ENCODE data around the gene SLC39A12.

The SLC39A12 gene

GRCh38 chr10:17915181-17915580 lies 36.5 kb upstream of the SLC39A12 start:
- TF ChIP-seq CREB1 (IDR thresholded peaks at IDR 0.05; ENCODE audit: low read depth) (no peak), REST (IDR thresholded peaks at IDR 0.05; ENCODE audit: low read depth) (no peak), CEBPB (IDR thresholded peaks at IDR 0.05) (no peak)

GRCh38 chr10:17918187-17918903 lies 33.4 kb upstream of the SLC39A12 start:
- TF ChIP-seq, protein P1, sequence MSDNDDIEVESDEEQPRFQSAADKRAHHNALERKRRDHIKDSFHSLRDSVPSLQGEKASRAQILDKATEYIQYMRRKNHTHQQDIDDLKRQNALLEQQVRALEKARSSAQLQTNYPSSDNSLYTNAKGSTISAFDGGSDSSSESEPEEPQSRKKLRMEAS (IDR thresholded peaks at IDR 0.05) = no peak
- TF ChIP-seq CREB1 (IDR thresholded peaks at IDR 0.05; ENCODE audit: low read depth) (no peak), NFIC (IDR thresholded peaks at IDR 0.05) (no peak), TAF1 (IDR thresholded peaks at IDR 0.05; ENCODE audit: low read depth) (no peak), EP300 (IDR thresholded peaks at IDR 0.05; ENCODE audit: borderline replicate concordance) (no peak), REST (IDR thresholded peaks at IDR 0.05; ENCODE audit: low read depth) (no peak), TCF12 (IDR thresholded peaks at IDR 0.05; ENCODE audit: low read depth) (no peak), ZBTB7A (IDR thresholded peaks at IDR 0.05; ENCODE audit: low read depth) (no peak), FOXM1 (IDR thresholded peaks at IDR 0.05; ENCODE audit: borderline replicate concordance, low read depth) (no peak), YY1 (IDR thresholded peaks at IDR 0.05; ENCODE audit: low read depth) (no peak), RAD21 (IDR thresholded peaks at IDR 0.05; ENCODE audit: low read depth) (no peak), CEBPB (IDR thresholded peaks at IDR 0.05) (no peak), EGR1 (IDR thresholded peaks at IDR 0.05) (no peak), TEAD4 (IDR thresholded peaks at IDR 0.05) (no peak)
- TF ChIP-seq, protein P2, sequence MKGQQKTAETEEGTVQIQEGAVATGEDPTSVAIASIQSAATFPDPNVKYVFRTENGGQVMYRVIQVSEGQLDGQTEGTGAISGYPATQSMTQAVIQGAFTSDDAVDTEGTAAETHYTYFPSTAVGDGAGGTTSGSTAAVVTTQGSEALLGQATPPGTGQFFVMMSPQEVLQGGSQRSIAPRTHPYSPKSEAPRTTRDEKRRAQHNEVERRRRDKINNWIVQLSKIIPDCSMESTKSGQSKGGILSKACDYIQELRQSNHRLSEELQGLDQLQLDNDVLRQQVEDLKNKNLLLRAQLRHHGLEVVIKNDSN (IDR thresholded peaks at IDR 0.05) = no peak

DNA sequence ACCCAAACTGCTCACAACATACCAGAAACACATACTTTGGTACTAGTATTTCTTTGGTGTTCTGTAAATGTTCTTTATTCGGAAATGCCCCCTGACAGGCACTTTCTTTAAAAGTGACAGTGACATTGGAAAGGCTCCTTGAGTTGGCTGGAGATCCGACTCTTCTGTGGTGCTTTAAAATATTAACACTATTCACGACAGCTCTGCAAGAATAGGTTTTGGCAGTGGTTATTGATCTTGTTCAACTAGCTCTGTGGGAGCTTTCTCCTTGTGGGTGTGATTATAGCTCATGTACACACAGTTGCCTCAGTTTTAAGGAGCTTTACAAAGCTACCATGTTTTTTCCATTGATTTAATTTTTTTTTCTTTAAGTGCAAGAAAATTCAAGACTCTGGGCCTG lies 30.3 kb upstream of the SLC39A12 start:
- TF ChIP-seq CREB1 (IDR thresholded peaks at IDR 0.05; ENCODE audit: low read depth) = no peak
- no peak for TF ChIP-seq FOXM1 (IDR thresholded peaks at IDR 0.05; ENCODE audit: borderline replicate concordance, low read depth)
- no peak for TF ChIP-seq REST (IDR thresholded peaks at IDR 0.05; ENCODE audit: low read depth)
- no peak for TF ChIP-seq EGR1 (IDR thresholded peaks at IDR 0.05)
- TF ChIP-seq, protein P1 (IDR thresholded peaks at IDR 0.05) = no peak
- no peak for TF ChIP-seq TEAD4 (IDR thresholded peaks at IDR 0.05)
- no peak for TF ChIP-seq YY1 (IDR thresholded peaks at IDR 0.05; ENCODE audit: low read depth)
- no peak for TF ChIP-seq RAD21 (IDR thresholded peaks at IDR 0.05; ENCODE audit: low read depth)
- no peak for TF ChIP-seq NFIC (IDR thresholded peaks at IDR 0.05)
- no peak for TF ChIP-seq TAF1 (IDR thresholded peaks at IDR 0.05; ENCODE audit: low read depth)
- TF ChIP-seq TCF12 (IDR thresholded peaks at IDR 0.05; ENCODE audit: low read depth) = no peak
- TF ChIP-seq EP300 (IDR thresholded peaks at IDR 0.05; ENCODE audit: borderline replicate concordance) = no peak
- TF ChIP-seq CEBPB (IDR thresholded peaks at IDR 0.05) = no peak
- TF ChIP-seq, protein P2 (IDR thresholded peaks at IDR 0.05) = no peak
- TF ChIP-seq ZBTB7A (IDR thresholded peaks at IDR 0.05; ENCODE audit: low read depth) = no peak

DNA sequence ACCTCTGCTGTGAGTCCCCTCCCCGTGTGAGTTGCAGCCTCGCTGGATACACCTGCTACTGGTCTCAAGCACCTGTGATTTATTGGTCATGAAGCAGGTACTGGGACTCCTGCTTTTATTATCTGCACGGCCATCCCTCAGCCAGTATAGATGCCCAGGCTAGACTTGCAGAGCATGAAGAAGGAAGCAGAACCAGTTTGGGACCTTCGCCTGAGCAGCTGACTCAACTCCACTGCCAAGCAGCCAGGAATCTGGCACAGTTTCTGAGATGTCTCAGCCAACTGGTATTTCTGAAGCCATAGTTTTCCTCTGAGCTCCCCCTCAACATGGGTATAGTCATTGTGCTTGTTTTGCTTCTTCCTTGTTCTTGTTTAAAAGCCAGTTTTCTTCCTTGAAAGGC lies 28.0 kb upstream of the SLC39A12 start:
- TF ChIP-seq RAD21 (IDR thresholded peaks at IDR 0.05; ENCODE audit: low read depth) = no peak
- TF ChIP-seq REST (IDR thresholded peaks at IDR 0.05; ENCODE audit: low read depth) = no peak
- TF ChIP-seq TCF12 (IDR thresholded peaks at IDR 0.05; ENCODE audit: low read depth) = no peak
- TF ChIP-seq YY1 (IDR thresholded peaks at IDR 0.05; ENCODE audit: low read depth) = no peak
- no peak for TF ChIP-seq EGR1 (IDR thresholded peaks at IDR 0.05)
- no peak for TF ChIP-seq TEAD4 (IDR thresholded peaks at IDR 0.05)
- TF ChIP-seq NFIC (IDR thresholded peaks at IDR 0.05) = no peak
- TF ChIP-seq, protein P1 (IDR thresholded peaks at IDR 0.05) = no peak
- no peak for TF ChIP-seq TAF1 (IDR thresholded peaks at IDR 0.05; ENCODE audit: low read depth)
- no peak for TF ChIP-seq EP300 (IDR thresholded peaks at IDR 0.05; ENCODE audit: borderline replicate concordance)
- TF ChIP-seq CREB1 (IDR thresholded peaks at IDR 0.05; ENCODE audit: low read depth) = no peak
- no peak for TF ChIP-seq CEBPB (IDR thresholded peaks at IDR 0.05)
- TF ChIP-seq FOXM1 (IDR thresholded peaks at IDR 0.05; ENCODE audit: borderline replicate concordance, low read depth) = no peak
- TF ChIP-seq, protein P2 (IDR thresholded peaks at IDR 0.05) = no peak
- TF ChIP-seq ZBTB7A (IDR thresholded peaks at IDR 0.05; ENCODE audit: low read depth) = no peak
